Measurements from ENCODE around the gene TAF6. TPM values are rescaled to one million over a fixed set of nuclear protein-coding genes. Genes with fewer than 3 reads are reported as not detected.

TAF6 gene
- polyA plus RNA-seq, 2 of the 4 experiments (the other 2 are of a cell fraction) = 36.2 to 57.0 TPM

DNA sequence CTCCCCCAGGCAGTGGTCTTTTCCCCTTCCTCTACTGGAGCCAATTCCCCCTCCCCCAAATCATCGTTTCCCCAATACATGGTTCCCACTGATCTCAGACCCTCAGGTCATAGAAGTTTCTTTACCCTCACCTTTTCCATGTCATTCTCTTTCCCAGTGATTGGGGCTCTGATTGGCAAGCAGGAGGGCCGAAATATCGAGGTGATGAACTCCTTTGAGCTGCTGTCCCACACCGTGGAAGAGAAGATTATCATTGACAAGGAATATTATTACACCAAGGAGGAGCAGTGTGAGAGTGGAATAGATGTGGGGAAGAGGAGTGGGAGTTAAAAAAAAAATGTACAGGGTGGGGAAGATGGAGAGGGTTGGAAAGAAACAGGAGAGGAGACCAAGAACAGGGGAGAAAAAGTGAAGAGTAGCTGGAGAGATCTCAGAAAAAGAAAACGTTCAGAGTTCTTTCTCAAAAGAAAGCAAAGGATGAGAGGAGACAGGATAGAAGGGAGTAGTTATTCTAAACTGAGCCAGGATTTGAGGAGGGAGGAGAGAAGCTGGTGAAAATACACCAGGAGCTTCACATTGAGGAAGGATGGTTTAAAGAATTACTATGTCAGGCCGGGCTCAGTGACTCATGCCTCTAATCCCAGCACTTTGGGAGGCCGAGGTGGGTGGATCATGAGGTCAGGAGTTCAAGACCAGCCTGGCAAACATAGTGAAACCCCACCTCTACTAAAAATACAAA lies 29.5 kb downstream of the TAF6 start:
- ChIA-PET CTCF (interaction anchor here (0.7 to 1.5 kb wide), 5 partner anchors 9 to 61 kb away, joined by 3 to 5 read pairs (median 3); partner anchors contain the start of genes AP4M1 and MCM7), POLR2A (interaction anchor here (0.6 to 4.8 kb wide), 2 partner anchors 12 to 37 kb away, joined by 3 to 46 read pairs; partner anchors contain the start of genes AP4M1 and MCM7)
- peak overlapping the region; percentile 86 for H3K4me2 ChIP-seq
- H3K4me3 ChIP-seq = peak overlapping the region; percentile 69
- ATAC-seq (no peak; a peak in 1 of 6 replicates), DNase-seq (ENCODE audit: low read depth in 1 of 2, low spot score in 1 of 2) (no peak), FAIRE-seq (no peak)
- H3K27ac ChIP-seq = peak overlapping the region; percentile 88 to 94
- WGBS (ENCODE audit: missing lambda C conversion rate) = 5% methylated on average over 7 of the region's 7 CpGs
- no peaks in the 10 kb centered on the region for H3K9me3 ChIP-seq
- peaks cover 14% of the 10 kb centered on the region for H3K4me1 ChIP-seq
- TF ChIP-seq ZC3H11A (IDR thresholded peaks at IDR 0.05) = no peak
- no peak for TF ChIP-seq BHLHE40 (IDR thresholded peaks at IDR 0.05; ENCODE audit: low read depth, low read length)
- TF ChIP-seq MAZ (IDR thresholded peaks at IDR 0.05; ENCODE audit: borderline replicate concordance, low read depth, low read length) = no peak
- no peak for TF ChIP-seq FOSL2 (IDR thresholded peaks at IDR 0.05)
- TF ChIP-seq FOSL2 (CRISPR knock-in tag; IDR thresholded peaks at IDR 0.05) = 0 out of 2 replicates have a peak, but pooled peaks have one; percentile 40

DNA sequence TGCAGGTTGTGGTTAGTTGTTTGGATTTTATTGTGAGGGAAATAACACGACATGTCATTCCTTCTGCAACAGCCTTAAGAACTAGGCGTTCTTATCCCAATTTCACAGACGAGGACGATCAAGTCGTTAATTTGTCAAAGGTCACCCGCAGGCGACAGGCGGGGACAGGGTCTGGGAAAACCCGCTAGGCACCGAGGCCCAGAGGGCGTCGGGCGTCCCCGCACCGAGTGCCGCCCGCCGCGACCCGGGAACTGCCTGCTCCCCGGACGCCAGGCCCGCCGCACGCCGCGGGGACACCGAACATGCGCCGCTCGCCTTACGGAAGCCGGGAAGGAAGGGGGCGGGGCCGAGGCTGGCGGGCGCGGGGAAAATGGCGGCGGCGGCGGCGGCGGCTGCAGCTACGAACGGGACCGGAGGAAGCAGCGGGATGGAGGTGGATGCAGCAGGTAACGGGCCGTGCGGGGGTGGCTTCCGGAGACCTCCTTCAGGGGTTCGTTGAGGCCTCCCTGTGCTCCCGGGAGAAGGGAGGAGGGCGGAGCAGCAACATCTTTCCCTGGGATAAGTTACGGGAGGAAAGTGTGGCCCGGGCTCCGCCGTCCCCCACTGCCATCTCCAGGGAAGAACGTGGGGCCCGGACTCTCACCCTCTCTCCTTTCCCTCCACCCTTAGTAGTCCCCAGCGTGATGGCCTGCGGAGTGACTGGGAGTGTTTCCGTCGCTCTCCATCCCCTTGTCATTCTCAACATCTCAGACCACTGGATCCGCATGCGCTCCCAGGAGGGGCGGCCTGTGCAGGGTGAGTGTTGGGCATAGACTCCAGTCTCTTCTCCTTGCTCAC lies 30.3 kb downstream of the TAF6 start, which contains the start of gene COPS6:
COPS6 (plus strand) TSS at position 349 of the 837 bp plus-strand sequence; CDS start at position 371, 22 bp downstream.
- Histone ChIP-seq H3K4me1 (peaks cover 14% of the 10 kb centered on the region), H3K4me3 (peak within 1 kb of the TSS; percentile 69), H3K4me2 (peak within 1 kb of the TSS; percentile 86), H3K27ac (peak within 1 kb of the TSS; percentile 88 to 94), H3K9me3 (no peaks in the 10 kb centered on the region)
- ChIA-PET CTCF (interaction anchor here (1.0 to 1.9 kb wide), 2 partner anchors 13 to 95 kb away, joined by 3 to 4 read pairs; partner anchors contain the start of gene AP4M1), POLR2A (interaction anchor here (0.6 to 4.8 kb wide), 3 partner anchors 13 to 340 kb away, joined by 3 to 46 read pairs (median 3); partner anchors contain the start of genes AP4M1, MCM7 and ZCWPW1)
- WGBS (ENCODE audit: missing lambda C conversion rate) = 2% methylated on average over 29 of the region's 68 CpGs
- ATAC-seq = peak; percentile 41 to 44
- DNase-seq (ENCODE audit: low read depth in 1 of 2, low spot score in 1 of 2) = peak; percentile 69 to 88
- FAIRE-seq = no peak
- TF ChIP-seq RNF2 (IDR thresholded peaks at IDR 0.05; ENCODE audit: borderline replicate concordance, low read depth) (peak; percentile 96), TFCP2L1 (CRISPR knock-in tag; IDR thresholded peaks at IDR 0.05) (0 out of 2 replicates have a peak, but pooled peaks have one; percentile 9), ZFP36 (IDR thresholded peaks at IDR 0.05; ENCODE audit: borderline replicate concordance, partially characterized antibody) (no peak), ZC3H11A (IDR thresholded peaks at IDR 0.05) (no peak), NFE2L2 (conservative IDR thresholded peaks at IDR 0.05; ENCODE audit: low read length) (no peak), EHMT2 (IDR thresholded peaks at IDR 0.05; ENCODE audit: low read depth) (no peak), HOXB13 (CRISPR knock-in tag; IDR thresholded peaks at IDR 0.05; ENCODE audit: low read depth) (peak; percentile 97), ZSCAN20 (CRISPR knock-in tag; IDR thresholded peaks at IDR 0.05) (peak; percentile 94), HOXB5 (CRISPR knock-in tag; IDR thresholded peaks at IDR 0.05) (peak; percentile 97), EP300 (IDR thresholded peaks at IDR 0.05) (no peak), CHD2 (IDR thresholded peaks at IDR 0.05; ENCODE audit: low read length, partially characterized antibody) (no peak), ZNF302 (CRISPR knock-in tag; IDR thresholded peaks at IDR 0.05) (peak; percentile 90), TP53 (CRISPR knock-in tag; IDR thresholded peaks at IDR 0.05) (peak; percentile 95), NPAS2 (CRISPR knock-in tag; IDR thresholded peaks at IDR 0.05; ENCODE audit: borderline replicate concordance) (peak; percentile 85), JUN (IDR thresholded peaks at IDR 0.05) (peak; percentile 87 to 96)
- TF ChIP-seq, protein P1, sequence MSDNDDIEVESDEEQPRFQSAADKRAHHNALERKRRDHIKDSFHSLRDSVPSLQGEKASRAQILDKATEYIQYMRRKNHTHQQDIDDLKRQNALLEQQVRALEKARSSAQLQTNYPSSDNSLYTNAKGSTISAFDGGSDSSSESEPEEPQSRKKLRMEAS (IDR thresholded peaks at IDR 0.05) = peak; percentile 98
- TF ChIP-seq, protein P2, sequence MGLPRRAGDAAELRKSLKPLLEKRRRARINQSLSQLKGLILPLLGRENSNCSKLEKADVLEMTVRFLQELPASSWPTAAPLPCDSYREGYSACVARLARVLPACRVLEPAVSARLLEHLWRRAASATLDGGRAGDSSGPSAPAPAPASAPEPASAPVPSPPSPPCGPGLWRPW (IDR thresholded peaks at IDR 0.05) = no peak
- TF ChIP-seq, protein P3, sequence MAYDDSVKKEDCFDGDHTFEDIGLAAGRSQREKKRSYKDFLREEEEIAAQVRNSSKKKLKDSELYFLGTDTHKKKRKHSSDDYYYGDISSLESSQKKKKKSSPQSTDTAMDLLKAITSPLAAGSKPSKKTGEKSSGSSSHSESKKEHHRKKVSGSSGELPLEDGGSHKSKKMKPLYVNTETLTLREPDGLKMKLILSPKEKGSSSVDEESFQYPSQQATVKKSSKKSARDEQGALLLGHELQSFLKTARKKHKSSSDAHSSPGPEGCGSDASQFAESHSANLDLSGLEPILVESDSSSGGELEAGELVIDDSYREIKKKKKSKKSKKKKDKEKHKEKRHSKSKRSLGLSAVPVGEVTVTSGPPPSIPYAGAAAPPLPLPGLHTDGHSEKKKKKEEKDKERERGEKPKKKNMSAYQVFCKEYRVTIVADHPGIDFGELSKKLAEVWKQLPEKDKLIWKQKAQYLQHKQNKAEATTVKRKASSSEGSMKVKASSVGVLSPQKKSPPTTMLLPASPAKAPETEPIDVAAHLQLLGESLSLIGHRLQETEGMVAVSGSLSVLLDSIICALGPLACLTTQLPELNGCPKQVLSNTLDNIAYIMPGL (CRISPR knock-in tag; IDR thresholded peaks at IDR 0.05; ENCODE audit: borderline replicate concordance) = peak; percentile 87
- TF ChIP-seq, protein P4, sequence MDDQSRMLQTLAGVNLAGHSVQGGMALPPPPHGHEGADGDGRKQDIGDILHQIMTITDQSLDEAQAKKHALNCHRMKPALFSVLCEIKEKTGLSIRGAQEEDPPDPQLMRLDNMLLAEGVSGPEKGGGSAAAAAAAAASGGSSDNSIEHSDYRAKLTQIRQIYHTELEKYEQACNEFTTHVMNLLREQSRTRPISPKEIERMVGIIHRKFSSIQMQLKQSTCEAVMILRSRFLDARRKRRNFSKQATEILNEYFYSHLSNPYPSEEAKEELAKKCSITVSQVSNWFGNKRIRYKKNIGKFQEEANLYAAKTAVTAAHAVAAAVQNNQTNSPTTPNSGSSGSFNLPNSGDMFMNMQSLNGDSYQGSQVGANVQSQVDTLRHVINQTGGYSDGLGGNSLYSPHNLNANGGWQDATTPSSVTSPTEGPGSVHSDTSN (IDR thresholded peaks at IDR 0.05) = peak; percentile 66; the same call in 1 of the 2 replicates
- TF ChIP-seq, protein P5, sequence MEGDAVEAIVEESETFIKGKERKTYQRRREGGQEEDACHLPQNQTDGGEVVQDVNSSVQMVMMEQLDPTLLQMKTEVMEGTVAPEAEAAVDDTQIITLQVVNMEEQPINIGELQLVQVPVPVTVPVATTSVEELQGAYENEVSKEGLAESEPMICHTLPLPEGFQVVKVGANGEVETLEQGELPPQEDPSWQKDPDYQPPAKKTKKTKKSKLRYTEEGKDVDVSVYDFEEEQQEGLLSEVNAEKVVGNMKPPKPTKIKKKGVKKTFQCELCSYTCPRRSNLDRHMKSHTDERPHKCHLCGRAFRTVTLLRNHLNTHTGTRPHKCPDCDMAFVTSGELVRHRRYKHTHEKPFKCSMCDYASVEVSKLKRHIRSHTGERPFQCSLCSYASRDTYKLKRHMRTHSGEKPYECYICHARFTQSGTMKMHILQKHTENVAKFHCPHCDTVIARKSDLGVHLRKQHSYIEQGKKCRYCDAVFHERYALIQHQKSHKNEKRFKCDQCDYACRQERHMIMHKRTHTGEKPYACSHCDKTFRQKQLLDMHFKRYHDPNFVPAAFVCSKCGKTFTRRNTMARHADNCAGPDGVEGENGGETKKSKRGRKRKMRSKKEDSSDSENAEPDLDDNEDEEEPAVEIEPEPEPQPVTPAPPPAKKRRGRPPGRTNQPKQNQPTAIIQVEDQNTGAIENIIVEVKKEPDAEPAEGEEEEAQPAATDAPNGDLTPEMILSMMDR (IDR thresholded peaks at IDR 0.05) = no peak
- TF ChIP-seq, protein P6, sequence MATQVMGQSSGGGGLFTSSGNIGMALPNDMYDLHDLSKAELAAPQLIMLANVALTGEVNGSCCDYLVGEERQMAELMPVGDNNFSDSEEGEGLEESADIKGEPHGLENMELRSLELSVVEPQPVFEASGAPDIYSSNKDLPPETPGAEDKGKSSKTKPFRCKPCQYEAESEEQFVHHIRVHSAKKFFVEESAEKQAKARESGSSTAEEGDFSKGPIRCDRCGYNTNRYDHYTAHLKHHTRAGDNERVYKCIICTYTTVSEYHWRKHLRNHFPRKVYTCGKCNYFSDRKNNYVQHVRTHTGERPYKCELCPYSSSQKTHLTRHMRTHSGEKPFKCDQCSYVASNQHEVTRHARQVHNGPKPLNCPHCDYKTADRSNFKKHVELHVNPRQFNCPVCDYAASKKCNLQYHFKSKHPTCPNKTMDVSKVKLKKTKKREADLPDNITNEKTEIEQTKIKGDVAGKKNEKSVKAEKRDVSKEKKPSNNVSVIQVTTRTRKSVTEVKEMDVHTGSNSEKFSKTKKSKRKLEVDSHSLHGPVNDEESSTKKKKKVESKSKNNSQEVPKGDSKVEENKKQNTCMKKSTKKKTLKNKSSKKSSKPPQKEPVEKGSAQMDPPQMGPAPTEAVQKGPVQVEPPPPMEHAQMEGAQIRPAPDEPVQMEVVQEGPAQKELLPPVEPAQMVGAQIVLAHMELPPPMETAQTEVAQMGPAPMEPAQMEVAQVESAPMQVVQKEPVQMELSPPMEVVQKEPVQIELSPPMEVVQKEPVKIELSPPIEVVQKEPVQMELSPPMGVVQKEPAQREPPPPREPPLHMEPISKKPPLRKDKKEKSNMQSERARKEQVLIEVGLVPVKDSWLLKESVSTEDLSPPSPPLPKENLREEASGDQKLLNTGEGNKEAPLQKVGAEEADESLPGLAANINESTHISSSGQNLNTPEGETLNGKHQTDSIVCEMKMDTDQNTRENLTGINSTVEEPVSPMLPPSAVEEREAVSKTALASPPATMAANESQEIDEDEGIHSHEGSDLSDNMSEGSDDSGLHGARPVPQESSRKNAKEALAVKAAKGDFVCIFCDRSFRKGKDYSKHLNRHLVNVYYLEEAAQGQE (IDR thresholded peaks at IDR 0.05) = no peak
